Ascending aorta (tissue), 2 donors: ENCODE data around the gene KRTAP10-8. TPM values are rescaled to one million over a fixed set of nuclear protein-coding genes. Genes with fewer than 3 reads are reported as not detected.
"Not testable (repeated sequence)": the region's sequence is repeated elsewhere in the genome, so short reads cannot be mapped to it uniquely, and the experiment has no call there.

Source experiments
- DNase-seq, 2 donors: peaks; one replicate each; pipeline ENCODE4 v3.0.0-alpha.2; 2019; ENCODE audit warnings: low spot score in 2 of 2
- H3K27ac ChIP-seq, 2 donors: fragments of 200-600 bp; sonication (generic); one replicate each; pipeline ENCODE4 v1.5.1; 2016 to 2017; ENCODE audit warnings: mild to moderate bottlenecking in 1 of 2
- H3K27me3 ChIP-seq: fragments of 200-600 bp; sonication (generic); one replicate; pipeline ENCODE4 v1.5.1; 2017
- H3K36me3 ChIP-seq, 2 donors: fragments of 200-600 bp; sonication (generic); one replicate each; pipeline ENCODE4 v1.5.1; 2016
- H3K4me1 ChIP-seq, 2 donors: fragments of 200-600 bp; sonication (generic); one replicate each; pipeline ENCODE4 v1.5.1; 2016 to 2017; ENCODE audit warnings: mild to moderate bottlenecking in 1 of 2
- H3K4me3 ChIP-seq, 2 donors: fragments of 200-600 bp; sonication (generic); one replicate each; pipeline ENCODE4 v1.5.1; 2016 to 2017; ENCODE audit warnings: mild to moderate bottlenecking in 1 of 2
- H3K9me3 ChIP-seq, 2 donors: fragments of 200-600 bp; sonication (generic); one replicate each; pipeline ENCODE4 v1.5.1; 2016
- CTCF ChIP-seq, 3 experiments: fragments of 200-600 bp in 2 of 3; fragments of 450-650 bp in 1 of 3; sonication (generic) in 2 of 3; IDR thresholded peaks; one replicate each; pipeline ENCODE4 v1.5.1; 2016 to 2019; ENCODE audit warnings: antibody characterized with exemption in 3 of 3, mild to moderate bottlenecking in 1 of 3, moderate library complexity in 1 of 3
- intact Hi-C: fragments of 100-400 bp; cut with DNase I; formaldehyde crosslinking; loops from one replicate; pipeline ENCODE4 v1.15.1; 2023
- total RNA-seq: library from RNA; depleted of rRNA; stranded (reverse); fragments of >200 nt; gene quantifications from one replicate; pipeline ENCODE4 v1.1.0, GENCODE V29; 2016

Gene KRTAP10-8
- total RNA-seq, 1 donor from 2014 or later, result not detected

- no peak overlapping the region for H3K4me3 ChIP-seq
- intact Hi-C loops, result no loop called here
- no peak overlapping the region for H3K27ac ChIP-seq
- TF ChIP-seq CTCF (IDR thresholded peaks at IDR 0.05), result no peak
- no peaks in the 10 kb centered on the region for H3K27me3 ChIP-seq
- no peak for DNase-seq
- no peaks in the 10 kb centered on the region for H3K36me3 ChIP-seq
- no peaks in the 10 kb centered on the region for H3K9me3 ChIP-seq
- H3K4me1 ChIP-seq, result no peaks in the 10 kb centered on the region
These were observed 47.2 kb downstream of the KRTAP10-8 start for GRCh38 chr21:44658913-44659595.

GRCh38 chr21:44661567-44661966 is 49.7 kb downstream of the KRTAP10-8 start:
- H3K4me1 ChIP-seq, H3K9me3 ChIP-seq, intact Hi-C loops, H3K27me3 ChIP-seq, H3K27ac ChIP-seq, H3K36me3 ChIP-seq, DNase-seq, H3K4me3 ChIP-seq: not testable (repeated sequence)

Other genes starting within 250 kb of the KRTAP10-8 start
- gene LRRC3, start 156.6 kb upstream of the KRTAP10-8 start, total RNA-seq, result 2.2 TPM
- gene KRTAP10-1, start 71.9 kb upstream of the KRTAP10-8 start, total RNA-seq, result not detected
- gene KRTAP10-2, start 60.6 kb upstream of the KRTAP10-8 start, total RNA-seq, result not detected
- not detected for gene KRTAP10-3, start 53.3 kb upstream of the KRTAP10-8 start, total RNA-seq
- gene KRTAP10-4, start 38.4 kb upstream of the KRTAP10-8 start, total RNA-seq, result not detected
- gene KRTAP10-5, start 31.5 kb upstream of the KRTAP10-8 start, total RNA-seq, result not detected
- not detected for gene KRTAP10-6, start 19.6 kb upstream of the KRTAP10-8 start, total RNA-seq
- gene KRTAP10-7, start 11.5 kb upstream of the KRTAP10-8 start, total RNA-seq, result not detected
- not detected for gene KRTAP10-9, start 15.0 kb downstream of the KRTAP10-8 start, total RNA-seq
- gene KRTAP10-10, start 25.3 kb downstream of the KRTAP10-8 start, total RNA-seq, result not detected
- gene KRTAP10-11, start 34.3 kb downstream of the KRTAP10-8 start, total RNA-seq, result not detected
- not detected for gene KRTAP12-4, start 42.6 kb downstream of the KRTAP10-8 start, total RNA-seq
- not detected for gene KRTAP12-3, start 45.9 kb downstream of the KRTAP10-8 start, total RNA-seq
- not detected for gene KRTAP12-2, start 54.8 kb downstream of the KRTAP10-8 start, total RNA-seq
- not detected for gene KRTAP12-1, start 70.1 kb downstream of the KRTAP10-8 start, total RNA-seq
- not detected for gene KRTAP10-12, start 85.1 kb downstream of the KRTAP10-8 start, total RNA-seq
- gene TSPEAR, start 99.5 kb downstream of the KRTAP10-8 start, total RNA-seq, result not detected
- gene UBE2G2, start 189.7 kb downstream of the KRTAP10-8 start, total RNA-seq, result 58.1 TPM
- 69.2 TPM for gene SUMO3, start 206.0 kb downstream of the KRTAP10-8 start, total RNA-seq